ENCODE results near the gene L2HGDH. TPM values are rescaled to one million over a fixed set of nuclear protein-coding genes. Genes with fewer than 3 reads are reported as not detected.

Gene L2HGDH
- total and polyA plus RNA-seq, 2 experiments from 2014 or later, result 5.8 to 9.7 TPM

DNA sequence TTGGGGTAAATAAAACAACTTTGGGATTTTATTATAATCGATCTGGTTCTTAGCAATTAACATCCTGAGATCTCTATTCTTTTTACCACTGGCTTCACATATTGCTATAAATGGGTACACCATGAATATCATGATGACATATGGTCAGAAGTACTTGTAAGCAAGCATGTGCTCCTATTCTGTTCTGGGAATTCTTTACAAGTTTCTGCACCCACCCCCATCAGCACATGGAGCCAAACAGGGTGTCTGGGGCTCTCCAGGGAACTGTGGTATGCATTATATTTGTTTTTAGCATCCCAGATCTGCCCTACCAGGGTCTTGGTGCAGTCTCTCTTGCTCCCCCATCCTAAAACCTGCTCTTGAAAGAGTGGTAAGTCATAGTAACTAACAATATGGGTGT is 31.4 kb upstream of the L2HGDH start:
- Histone ChIP-seq H3K27ac (no peak overlapping the region), H3K9me2 (replicated peaks; ENCODE audit: insufficient read depth) (no peaks in the 10 kb centered on the region), H3K9me3 (ENCODE audit: low read depth) (no peaks in the 10 kb centered on the region), H3K36me3 (replicated peaks; ENCODE audit: insufficient read depth, low read depth) (no peaks in the 10 kb centered on the region), H2AFZ (no peak overlapping the region), H3K4me1 (ENCODE audit: insufficient read depth) (peaks cover 57% of the 10 kb centered on the region), H3K4me3 (no peak overlapping the region), H3K4me2 (no peak overlapping the region), H3K27me3 (no peaks in the 10 kb centered on the region), H4K20me1 (ENCODE audit: insufficient read depth, poor library complexity, severe bottlenecking) (no peaks in the 10 kb centered on the region), H3K79me2 (no peaks in the 10 kb centered on the region)
- no peak for DNase-seq (ENCODE audit: low spot score)
- no peak for TF ChIP-seq EZH2phosphoT487 (IDR thresholded peaks at IDR 0.05; ENCODE audit: low read depth, severe bottlenecking, unreplicated experiment)
- TF ChIP-seq, protein P1, sequence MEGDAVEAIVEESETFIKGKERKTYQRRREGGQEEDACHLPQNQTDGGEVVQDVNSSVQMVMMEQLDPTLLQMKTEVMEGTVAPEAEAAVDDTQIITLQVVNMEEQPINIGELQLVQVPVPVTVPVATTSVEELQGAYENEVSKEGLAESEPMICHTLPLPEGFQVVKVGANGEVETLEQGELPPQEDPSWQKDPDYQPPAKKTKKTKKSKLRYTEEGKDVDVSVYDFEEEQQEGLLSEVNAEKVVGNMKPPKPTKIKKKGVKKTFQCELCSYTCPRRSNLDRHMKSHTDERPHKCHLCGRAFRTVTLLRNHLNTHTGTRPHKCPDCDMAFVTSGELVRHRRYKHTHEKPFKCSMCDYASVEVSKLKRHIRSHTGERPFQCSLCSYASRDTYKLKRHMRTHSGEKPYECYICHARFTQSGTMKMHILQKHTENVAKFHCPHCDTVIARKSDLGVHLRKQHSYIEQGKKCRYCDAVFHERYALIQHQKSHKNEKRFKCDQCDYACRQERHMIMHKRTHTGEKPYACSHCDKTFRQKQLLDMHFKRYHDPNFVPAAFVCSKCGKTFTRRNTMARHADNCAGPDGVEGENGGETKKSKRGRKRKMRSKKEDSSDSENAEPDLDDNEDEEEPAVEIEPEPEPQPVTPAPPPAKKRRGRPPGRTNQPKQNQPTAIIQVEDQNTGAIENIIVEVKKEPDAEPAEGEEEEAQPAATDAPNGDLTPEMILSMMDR (IDR thresholded peaks at IDR 0.05; ENCODE audit: poor library complexity), result no peak
- TF ChIP-seq EZH2 (IDR thresholded peaks at IDR 0.05; ENCODE audit: borderline replicate concordance), result no peak
- 97% methylated on average over 1 of the region's 1 CpG for WGBS (ENCODE audit: low lambda C conversion rate, missing lambda C conversion rate)

- H3K27me3 ChIP-seq, result no peaks in the 10 kb centered on the region
- H3K4me3 ChIP-seq, result no peak overlapping the region
- no peak overlapping the region for H2AFZ ChIP-seq
- peak; percentile 64 for DNase-seq (ENCODE audit: low spot score)
- peak overlapping the region; percentile 61 for H3K4me2 ChIP-seq
- H3K27ac ChIP-seq, result no peak overlapping the region
- no peaks in the 10 kb centered on the region for H3K9me3 ChIP-seq (ENCODE audit: low read depth)
- no peaks in the 10 kb centered on the region for H3K79me2 ChIP-seq
- 17% methylated on average over 8 of the region's 8 CpGs for WGBS (ENCODE audit: low lambda C conversion rate, missing lambda C conversion rate)
- TF ChIP-seq EZH2 (IDR thresholded peaks at IDR 0.05; ENCODE audit: borderline replicate concordance) (no peak), EZH2phosphoT487 (IDR thresholded peaks at IDR 0.05; ENCODE audit: low read depth, severe bottlenecking, unreplicated experiment) (no peak)
- TF ChIP-seq, protein P1 (IDR thresholded peaks at IDR 0.05; ENCODE audit: poor library complexity), result peak; percentile 54
- H3K9me2 ChIP-seq (replicated peaks; ENCODE audit: insufficient read depth), result no peaks in the 10 kb centered on the region
- peaks cover 51% of the 10 kb centered on the region for H3K4me1 ChIP-seq (ENCODE audit: insufficient read depth)
- no peaks in the 10 kb centered on the region for H3K36me3 ChIP-seq (replicated peaks; ENCODE audit: insufficient read depth, low read depth)
- no peaks in the 10 kb centered on the region for H4K20me1 ChIP-seq (ENCODE audit: insufficient read depth, poor library complexity, severe bottlenecking)
Observed at GRCh38 chr14:50342221-50343078, 30.4 kb upstream of the L2HGDH start.

DNA sequence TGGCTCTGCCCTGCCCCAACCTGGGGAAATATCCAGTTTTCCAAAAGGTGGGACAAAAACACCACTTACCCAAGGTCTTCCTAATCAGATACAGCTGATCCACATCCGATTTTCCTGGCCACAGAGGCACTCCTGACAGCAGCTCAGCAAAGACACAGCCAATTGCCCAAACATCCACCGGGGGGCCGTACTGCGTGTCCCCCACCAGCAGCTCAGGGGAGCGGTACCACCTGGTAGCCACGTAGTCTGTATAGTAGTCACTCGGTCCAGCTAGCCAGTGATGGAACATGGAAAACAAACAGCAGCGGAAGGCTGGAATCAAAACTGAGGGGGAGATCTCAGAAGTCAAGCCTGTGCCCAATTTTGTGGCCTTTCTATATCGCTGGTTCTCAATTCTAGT is 28.9 kb upstream of the L2HGDH start:
- Histone ChIP-seq H3K79me2 (no peaks in the 10 kb centered on the region), H3K27me3 (no peaks in the 10 kb centered on the region), H3K36me3 (replicated peaks; ENCODE audit: insufficient read depth, low read depth) (no peaks in the 10 kb centered on the region), H3K4me3 (no peak overlapping the region), H3K4me1 (ENCODE audit: insufficient read depth) (peaks cover 47% of the 10 kb centered on the region), H3K27ac (no peak overlapping the region), H2AFZ (no peak overlapping the region), H3K4me2 (no peak overlapping the region), H4K20me1 (ENCODE audit: insufficient read depth, poor library complexity, severe bottlenecking) (no peaks in the 10 kb centered on the region), H3K9me3 (ENCODE audit: low read depth) (no peaks in the 10 kb centered on the region), H3K9me2 (replicated peaks; ENCODE audit: insufficient read depth) (no peaks in the 10 kb centered on the region)
- 80% methylated on average over 9 of the region's 9 CpGs for WGBS (ENCODE audit: low lambda C conversion rate, missing lambda C conversion rate)
- DNase-seq (ENCODE audit: low spot score), result no peak
- TF ChIP-seq, protein P1 (IDR thresholded peaks at IDR 0.05; ENCODE audit: poor library complexity), result no peak
- TF ChIP-seq EZH2phosphoT487 (IDR thresholded peaks at IDR 0.05; ENCODE audit: low read depth, severe bottlenecking, unreplicated experiment) (no peak), EZH2 (IDR thresholded peaks at IDR 0.05; ENCODE audit: borderline replicate concordance) (no peak)

All from hepatocyte (in vitro differentiated cells).